ENCODE results near the gene CDH23.

CDH23 gene

DNA sequence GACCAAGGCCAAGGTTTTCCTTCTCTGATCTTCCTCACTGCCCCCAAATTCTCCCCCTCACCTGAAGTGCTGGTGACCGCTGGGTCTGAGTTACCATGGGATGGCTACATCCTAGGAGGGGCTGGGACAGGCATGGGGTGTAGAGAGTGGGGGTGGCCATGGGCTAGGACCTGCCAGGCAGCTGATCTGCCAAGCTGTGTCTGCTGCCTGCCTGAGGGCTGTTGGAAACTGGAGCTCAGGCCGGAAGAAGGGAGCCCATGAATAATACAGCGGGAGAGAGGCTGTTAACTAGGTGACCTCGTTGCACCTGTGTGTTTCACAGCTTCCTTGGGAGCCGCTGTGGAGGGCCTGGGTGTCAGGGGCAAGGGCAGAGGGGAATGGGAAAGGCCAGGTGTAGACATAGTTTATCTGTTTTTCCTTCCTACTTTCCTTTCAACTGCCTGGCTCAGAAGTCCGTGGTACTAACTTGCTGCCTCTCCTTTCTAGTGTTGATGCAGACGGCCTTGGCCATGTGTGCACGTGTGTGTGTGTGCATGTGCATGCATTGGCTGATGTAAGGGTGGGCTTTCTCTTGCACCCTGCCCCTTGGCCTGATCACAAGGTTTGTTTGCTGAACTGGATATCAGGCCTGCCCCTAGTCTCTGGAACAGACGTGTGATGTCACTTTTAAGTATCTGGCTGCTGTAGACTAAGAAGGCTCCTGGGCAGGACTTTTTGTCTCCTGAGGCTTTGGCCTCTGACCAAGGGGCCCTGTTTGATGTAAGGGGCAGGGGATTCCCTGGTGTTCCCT, 11.9 kb downstream of the CDH23 start:
- Mint-ChIP-seq H3K27me3 (ENCODE audit: low read depth) (peaks cover 9% of the 10 kb centered on the region), H3K4me1 (ENCODE audit: low read depth) (no peaks in the 10 kb centered on the region), H3K36me3 (ENCODE audit: low read depth) (no peaks in the 10 kb centered on the region), H3K27ac (no peak overlapping the region), H3K9me3 (peaks cover 19% of the 10 kb centered on the region), H3K4me3 (no peak overlapping the region)

DNA sequence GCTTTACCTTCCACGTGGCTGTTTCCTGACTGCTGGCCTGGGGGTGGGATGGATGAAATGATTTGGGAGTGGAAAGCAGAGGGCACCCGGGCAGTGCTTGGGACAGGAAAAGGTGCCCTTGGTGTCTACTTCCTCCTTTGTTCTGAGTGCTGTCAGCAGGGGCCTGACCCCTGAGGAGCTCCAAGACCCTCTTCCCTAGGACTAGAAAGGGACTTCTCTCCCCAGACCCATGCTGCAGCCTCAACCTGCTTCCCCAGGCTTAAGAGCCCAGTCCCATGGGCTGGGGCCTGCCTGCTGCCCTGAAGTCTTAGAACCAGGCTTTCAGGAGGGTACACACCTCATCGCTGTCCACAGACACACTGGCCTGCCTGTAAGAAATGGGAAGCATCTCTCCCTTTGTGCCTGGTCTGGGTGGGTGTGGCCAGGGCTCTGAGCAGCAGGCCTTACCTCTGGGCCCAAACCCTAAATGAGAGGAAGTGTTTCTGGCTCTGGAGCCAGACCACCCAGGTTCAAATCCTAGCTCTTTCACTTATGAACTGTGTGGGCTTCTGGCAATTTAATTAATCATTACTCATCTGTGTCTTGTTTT, 12.9 kb downstream of the CDH23 start:
- Mint-ChIP-seq H3K9me3 (peaks cover 19% of the 10 kb centered on the region), H3K36me3 (ENCODE audit: low read depth) (no peaks in the 10 kb centered on the region), H3K4me3 (no peak overlapping the region), H3K4me1 (ENCODE audit: low read depth) (no peaks in the 10 kb centered on the region), H3K27me3 (ENCODE audit: low read depth) (peaks cover 16% of the 10 kb centered on the region), H3K27ac (no peak overlapping the region)

DNA sequence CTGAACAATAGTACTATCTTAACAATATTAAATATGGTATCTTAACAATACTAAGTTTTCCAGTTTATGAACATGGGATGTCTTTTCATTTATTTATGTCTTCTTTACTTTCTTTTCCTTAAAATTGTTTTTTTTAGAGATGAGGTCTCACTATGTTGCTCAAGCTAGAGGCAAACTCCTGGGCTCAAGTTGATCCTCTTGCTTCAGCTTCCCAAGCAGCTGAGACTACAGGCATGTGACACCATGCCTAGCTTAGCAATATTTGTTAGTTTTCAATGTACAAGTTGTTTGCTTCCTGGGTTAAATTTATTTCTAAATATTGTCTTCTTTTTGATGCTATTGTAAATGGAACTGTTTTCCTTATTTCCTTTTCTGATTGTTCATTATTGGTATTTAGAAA, 16.9 kb downstream of the CDH23 start:
- Mint-ChIP-seq H3K36me3 (ENCODE audit: low read depth) (no peaks in the 10 kb centered on the region), H3K4me1 (ENCODE audit: low read depth) (no peaks in the 10 kb centered on the region), H3K9me3 (peaks cover 19% of the 10 kb centered on the region), H3K4me3 (no peak overlapping the region), H3K27ac (no peak overlapping the region), H3K27me3 (ENCODE audit: low read depth) (peaks cover 26% of the 10 kb centered on the region)

DNA sequence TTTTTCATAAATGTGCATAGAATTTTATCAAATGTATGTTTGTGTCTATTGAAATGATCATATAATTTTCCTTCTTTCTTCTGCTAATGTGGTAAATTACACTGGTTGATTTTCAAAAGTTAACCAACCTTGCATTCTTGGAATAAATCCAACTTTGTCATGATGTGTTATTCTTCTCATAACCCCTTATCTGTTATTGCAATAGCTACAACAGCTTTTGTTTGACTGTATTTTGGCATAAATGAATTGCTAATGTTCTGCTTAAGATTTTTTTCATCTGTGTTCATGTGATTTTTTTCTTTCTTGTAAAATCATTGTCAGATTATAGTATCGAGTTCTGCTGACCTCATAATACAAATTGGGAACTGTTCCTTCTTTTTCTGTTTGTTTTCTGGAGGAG, 17.6 kb downstream of the CDH23 start:
- Mint-ChIP-seq H3K4me3 (no peak overlapping the region), H3K27me3 (ENCODE audit: low read depth) (peaks cover 26% of the 10 kb centered on the region), H3K4me1 (ENCODE audit: low read depth) (no peaks in the 10 kb centered on the region), H3K27ac (no peak overlapping the region), H3K9me3 (peaks cover 19% of the 10 kb centered on the region), H3K36me3 (ENCODE audit: low read depth) (no peaks in the 10 kb centered on the region)

DNA sequence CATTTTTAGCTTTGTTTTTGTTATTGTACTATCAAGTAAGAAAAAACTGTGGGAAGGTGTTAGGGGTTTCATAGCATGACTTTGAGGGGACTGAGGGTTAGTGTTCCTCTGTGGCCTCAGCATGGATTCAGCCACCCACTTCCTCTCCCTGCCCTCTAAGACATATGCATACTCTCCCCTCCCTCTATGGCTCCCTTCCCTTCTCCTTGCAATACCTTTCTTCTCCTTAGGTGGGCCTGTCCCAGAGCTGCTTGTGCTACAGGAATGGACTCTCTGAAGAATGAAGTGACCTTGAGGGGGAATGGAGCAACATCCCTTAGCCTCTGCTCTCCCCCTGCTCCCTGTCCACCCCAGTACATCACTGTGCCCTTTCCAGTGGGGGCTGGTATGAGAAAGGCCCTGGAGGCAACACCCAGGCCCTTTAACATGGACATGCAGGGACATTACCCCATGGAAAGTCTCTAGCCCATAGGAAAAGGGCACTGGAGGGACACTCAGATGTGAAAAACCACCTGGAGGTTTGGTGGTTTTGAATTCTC, 22.4 kb downstream of the CDH23 start:
- no peaks in the 10 kb centered on the region for H3K36me3 Mint-ChIP-seq (ENCODE audit: low read depth)
- H3K4me3 Mint-ChIP-seq: no peak overlapping the region
- H3K9me3 Mint-ChIP-seq: no peaks in the 10 kb centered on the region
- H3K4me1 Mint-ChIP-seq (ENCODE audit: low read depth): no peaks in the 10 kb centered on the region
- peaks cover 16% of the 10 kb centered on the region for H3K27me3 Mint-ChIP-seq (ENCODE audit: low read depth)
- H3K27ac Mint-ChIP-seq: no peak overlapping the region

DNA sequence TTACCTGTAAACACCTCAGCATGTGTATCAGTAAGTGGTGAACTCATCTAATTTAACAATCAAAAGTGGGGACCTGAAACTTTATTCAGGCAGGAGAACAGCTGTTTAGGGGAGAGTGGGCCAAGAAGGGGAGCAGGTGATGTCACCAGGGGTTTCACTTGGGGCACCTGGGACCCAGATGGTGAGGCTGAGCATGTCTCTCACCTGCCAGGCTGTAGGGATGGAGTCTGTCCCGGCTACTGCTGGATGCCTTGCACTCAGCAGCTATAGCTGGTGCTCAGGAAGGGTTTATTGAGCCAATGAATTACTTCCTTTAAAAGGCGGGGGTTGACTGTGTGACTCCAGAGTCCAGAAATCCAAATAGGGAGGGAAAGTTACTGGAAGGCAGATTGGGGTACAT, 23.0 kb downstream of the CDH23 start:
- H3K4me1 Mint-ChIP-seq (ENCODE audit: low read depth): no peaks in the 10 kb centered on the region
- no peak overlapping the region for H3K4me3 Mint-ChIP-seq
- no peak overlapping the region for H3K27ac Mint-ChIP-seq
- no peaks in the 10 kb centered on the region for H3K9me3 Mint-ChIP-seq
- H3K36me3 Mint-ChIP-seq (ENCODE audit: low read depth): no peaks in the 10 kb centered on the region
- peaks cover 10% of the 10 kb centered on the region for H3K27me3 Mint-ChIP-seq (ENCODE audit: low read depth)

DNA sequence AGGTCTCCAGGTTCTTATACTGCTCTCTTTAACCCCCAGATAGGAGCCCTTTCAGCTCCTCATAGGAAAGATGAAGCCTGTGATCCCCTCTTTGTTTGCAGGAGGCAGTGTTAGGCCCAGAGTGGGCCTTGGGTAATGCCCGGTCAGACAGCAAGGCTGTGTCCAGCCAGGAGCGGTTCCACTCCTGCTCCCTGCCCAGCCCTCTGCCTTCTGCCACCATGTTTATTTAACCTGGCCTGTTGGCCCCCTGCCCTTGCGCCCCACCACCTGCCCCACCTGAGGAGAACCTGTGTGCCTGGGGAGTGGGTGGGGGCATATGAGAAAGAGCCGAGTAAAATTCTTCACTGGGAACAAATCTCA, 24.3 kb downstream of the CDH23 start:
- no peaks in the 10 kb centered on the region for H3K9me3 Mint-ChIP-seq
- no peak overlapping the region for H3K27ac Mint-ChIP-seq
- H3K27me3 Mint-ChIP-seq (ENCODE audit: low read depth): peaks cover 6% of the 10 kb centered on the region
- H3K36me3 Mint-ChIP-seq (ENCODE audit: low read depth): no peaks in the 10 kb centered on the region
- no peaks in the 10 kb centered on the region for H3K4me1 Mint-ChIP-seq (ENCODE audit: low read depth)
- H3K4me3 Mint-ChIP-seq: no peak overlapping the region

DNA sequence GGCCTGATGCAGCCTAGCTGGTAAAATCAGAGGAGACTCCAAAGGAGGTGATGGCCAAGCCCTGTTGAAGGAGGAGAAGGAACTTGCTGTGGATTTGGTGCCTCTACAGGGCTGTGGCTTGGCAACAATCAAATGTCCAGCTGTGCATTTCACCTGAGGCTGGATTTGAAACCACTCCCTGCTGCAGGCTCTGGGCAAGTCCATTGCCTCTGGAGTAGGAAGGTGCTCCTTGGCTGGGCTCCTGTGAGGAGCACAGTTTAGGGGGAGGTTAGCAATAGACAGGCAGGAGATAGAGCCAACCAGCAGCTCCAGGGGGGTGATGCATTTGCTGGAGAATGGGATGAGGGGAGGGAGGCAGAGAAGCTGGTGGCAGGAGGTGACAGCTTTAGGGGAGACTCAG, 26.5 kb downstream of the CDH23 start:
- Mint-ChIP-seq H3K27ac (no peak overlapping the region), H3K4me1 (ENCODE audit: low read depth) (no peaks in the 10 kb centered on the region), H3K36me3 (ENCODE audit: low read depth) (no peaks in the 10 kb centered on the region), H3K9me3 (no peaks in the 10 kb centered on the region), H3K4me3 (no peak overlapping the region), H3K27me3 (ENCODE audit: low read depth) (no peaks in the 10 kb centered on the region)

DNA sequence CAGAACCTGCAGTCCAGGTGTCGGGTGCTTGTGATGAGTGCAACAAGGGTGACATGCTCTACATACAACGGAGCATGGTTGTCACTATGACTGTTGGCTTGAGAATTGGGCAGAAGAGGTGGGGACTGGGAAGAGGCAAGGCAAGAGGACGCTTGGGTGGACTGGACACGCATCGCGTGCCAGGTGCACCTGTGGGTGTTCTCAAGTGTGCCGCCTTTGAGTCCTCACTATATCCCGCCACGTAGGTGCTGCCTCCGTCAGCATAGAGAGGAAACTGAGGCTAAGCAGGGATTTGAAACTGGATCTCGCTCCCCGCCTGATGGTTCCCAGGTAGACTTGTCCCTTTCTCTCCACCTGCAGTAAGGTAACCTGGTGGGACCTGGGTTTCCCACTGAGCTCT, 27.2 kb downstream of the CDH23 start:
- no peaks in the 10 kb centered on the region for H3K4me1 Mint-ChIP-seq (ENCODE audit: low read depth)
- H3K27ac Mint-ChIP-seq: no peak overlapping the region
- no peaks in the 10 kb centered on the region for H3K27me3 Mint-ChIP-seq (ENCODE audit: low read depth)
- no peak overlapping the region for H3K4me3 Mint-ChIP-seq
- no peaks in the 10 kb centered on the region for H3K9me3 Mint-ChIP-seq
- no peaks in the 10 kb centered on the region for H3K36me3 Mint-ChIP-seq (ENCODE audit: low read depth)

DNA sequence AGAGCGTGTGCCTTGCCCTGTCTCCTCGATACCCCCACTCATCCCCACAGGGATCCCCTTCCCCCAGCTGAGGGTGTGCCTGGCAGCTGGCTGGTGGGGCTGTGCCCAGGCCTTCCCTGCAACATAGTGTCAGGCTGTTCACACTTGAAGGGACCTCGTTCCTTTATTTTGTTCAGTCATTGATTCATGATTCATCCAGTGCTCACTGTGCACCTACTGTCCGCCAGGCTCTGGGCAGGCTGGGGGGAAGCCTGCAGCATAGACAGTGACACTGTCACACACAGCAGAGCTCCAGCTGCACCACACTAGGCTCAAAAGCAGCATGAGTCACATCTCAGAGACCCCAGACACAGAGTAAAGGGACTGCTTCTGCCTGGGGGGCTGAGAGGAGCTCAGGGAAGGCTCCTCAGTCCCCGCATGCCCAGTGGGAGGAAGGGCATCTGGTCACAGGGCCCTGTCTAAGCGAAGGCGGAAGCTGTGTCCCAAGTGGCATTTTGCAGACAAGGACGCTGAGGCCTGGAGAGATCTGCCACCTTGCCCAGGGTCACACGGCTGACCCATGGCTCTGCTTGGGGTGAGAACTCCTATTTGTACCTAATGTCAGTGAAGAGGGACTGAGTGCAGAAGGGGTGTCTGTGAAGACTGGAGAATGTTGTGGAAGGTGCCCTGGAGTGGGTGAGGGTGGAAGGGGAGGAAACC, 27.9 kb downstream of the CDH23 start:
- Mint-ChIP-seq H3K27me3 (ENCODE audit: low read depth) (peaks cover under 1% of the 10 kb centered on the region), H3K4me3 (no peak overlapping the region), H3K27ac (no peak overlapping the region), H3K36me3 (ENCODE audit: low read depth) (no peaks in the 10 kb centered on the region), H3K4me1 (ENCODE audit: low read depth) (no peaks in the 10 kb centered on the region), H3K9me3 (no peaks in the 10 kb centered on the region)

DNA sequence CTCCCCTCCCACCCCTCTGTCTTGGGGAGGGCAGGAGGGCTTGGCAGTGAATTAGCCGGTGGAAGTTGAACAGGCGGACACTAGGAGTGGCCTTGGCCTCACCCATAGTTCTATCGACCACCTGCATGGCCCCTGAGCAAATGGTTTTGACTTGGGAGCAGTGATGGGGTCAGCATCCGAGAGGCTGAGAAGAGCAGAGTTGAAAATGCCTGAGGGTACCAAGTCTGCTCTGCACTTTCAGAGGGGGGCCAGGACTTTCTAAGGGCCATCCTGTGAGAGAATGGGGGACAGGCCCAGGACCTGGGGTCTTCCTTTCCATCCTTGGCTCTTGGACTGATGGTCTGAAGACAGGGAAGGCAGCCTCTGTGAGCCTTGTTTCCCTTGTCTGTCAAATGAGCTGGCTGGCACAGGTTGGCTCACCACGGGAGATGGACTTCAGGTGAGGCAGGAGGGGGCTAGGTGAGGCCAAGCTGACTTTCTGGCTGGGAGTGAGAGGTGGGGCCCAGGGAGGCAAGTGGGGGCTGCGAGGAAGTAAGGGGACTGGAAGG, 29.4 kb downstream of the CDH23 start:
- H3K4me3 Mint-ChIP-seq: no peak overlapping the region
- no peak overlapping the region for H3K27ac Mint-ChIP-seq
- peaks cover 3% of the 10 kb centered on the region for H3K27me3 Mint-ChIP-seq (ENCODE audit: low read depth)
- no peaks in the 10 kb centered on the region for H3K9me3 Mint-ChIP-seq
- no peaks in the 10 kb centered on the region for H3K36me3 Mint-ChIP-seq (ENCODE audit: low read depth)
- no peaks in the 10 kb centered on the region for H3K4me1 Mint-ChIP-seq (ENCODE audit: low read depth)

DNA sequence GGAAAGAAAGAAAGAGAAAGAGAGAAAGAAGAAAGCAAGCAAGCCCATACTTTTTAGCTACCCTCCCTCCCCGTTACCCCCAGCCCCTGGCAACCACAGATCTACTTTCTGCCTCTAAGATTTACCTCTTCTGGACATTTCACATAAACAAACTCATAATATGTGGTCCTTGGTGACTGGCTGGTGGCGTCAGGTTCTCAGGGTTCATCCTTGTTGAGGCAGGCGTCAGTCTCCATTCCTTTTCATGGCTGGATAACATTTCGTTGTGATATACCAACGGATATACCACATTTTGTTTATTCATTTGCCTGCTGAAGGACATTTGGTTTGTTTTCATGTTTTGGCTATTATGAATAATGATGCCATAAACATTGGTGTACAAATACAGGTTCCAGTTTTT, 30.5 kb downstream of the CDH23 start:
- H3K4me3 Mint-ChIP-seq: no peak overlapping the region
- H3K36me3 Mint-ChIP-seq (ENCODE audit: low read depth): no peaks in the 10 kb centered on the region
- no peaks in the 10 kb centered on the region for H3K9me3 Mint-ChIP-seq
- H3K27ac Mint-ChIP-seq: no peak overlapping the region
- H3K27me3 Mint-ChIP-seq (ENCODE audit: low read depth): peaks cover 3% of the 10 kb centered on the region
- H3K4me1 Mint-ChIP-seq (ENCODE audit: low read depth): no peaks in the 10 kb centered on the region

DNA sequence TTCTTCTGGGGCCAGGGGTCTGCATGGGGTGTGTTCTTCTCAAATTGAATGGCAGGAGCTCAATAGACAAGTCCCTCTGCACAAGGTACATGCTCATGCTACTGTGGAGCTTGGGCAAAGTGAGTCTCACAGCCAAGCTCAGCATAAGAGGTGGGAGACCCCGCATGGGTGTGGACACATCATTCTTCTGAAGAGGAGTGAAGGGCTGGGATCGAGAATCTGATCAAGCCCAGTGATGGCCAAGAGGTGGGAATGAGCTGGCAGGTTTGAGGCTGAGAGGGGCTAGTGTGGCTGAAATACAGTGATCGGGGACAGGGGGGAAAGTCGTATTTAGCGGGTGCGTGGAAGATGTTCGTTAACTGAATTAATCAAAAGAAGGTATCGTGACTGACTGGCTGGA, 32.6 kb downstream of the CDH23 start:
- no peaks in the 10 kb centered on the region for H3K36me3 Mint-ChIP-seq (ENCODE audit: low read depth)
- no peak overlapping the region for H3K27ac Mint-ChIP-seq
- H3K27me3 Mint-ChIP-seq (ENCODE audit: low read depth): peaks cover 3% of the 10 kb centered on the region
- H3K9me3 Mint-ChIP-seq: no peaks in the 10 kb centered on the region
- no peak overlapping the region for H3K4me3 Mint-ChIP-seq
- no peaks in the 10 kb centered on the region for H3K4me1 Mint-ChIP-seq (ENCODE audit: low read depth)

DNA sequence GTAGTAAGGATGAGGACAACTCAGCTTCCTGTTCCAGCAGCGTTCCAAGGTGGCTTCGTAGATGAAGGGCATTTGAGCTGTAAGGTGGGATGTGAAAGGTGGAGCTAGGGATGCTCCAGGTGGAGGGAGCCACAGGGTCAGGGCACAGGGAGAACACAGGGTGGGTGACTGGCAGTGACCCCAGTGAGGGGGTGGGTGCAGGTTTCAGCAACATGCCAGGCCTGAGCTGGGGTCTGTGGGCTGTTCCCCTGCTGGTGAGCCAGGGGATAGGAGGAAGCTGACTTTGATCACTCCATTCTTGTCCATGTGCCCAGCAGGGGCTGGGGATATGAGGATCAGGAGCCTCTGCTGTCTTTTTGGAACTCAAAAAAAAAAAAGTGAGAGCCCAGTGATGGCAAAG, 33.2 kb downstream of the CDH23 start:
- no peaks in the 10 kb centered on the region for H3K4me1 Mint-ChIP-seq (ENCODE audit: low read depth)
- H3K27ac Mint-ChIP-seq: no peak overlapping the region
- no peaks in the 10 kb centered on the region for H3K9me3 Mint-ChIP-seq
- H3K36me3 Mint-ChIP-seq (ENCODE audit: low read depth): no peaks in the 10 kb centered on the region
- no peak overlapping the region for H3K4me3 Mint-ChIP-seq
- peaks cover 3% of the 10 kb centered on the region for H3K27me3 Mint-ChIP-seq (ENCODE audit: low read depth)

All from T-helper 1 cell treated with Interleukin-12 subunit alpha and Interleukin-12 subunit beta and Interleukin-4 antibody, amounts not matched to agents 30 μg/mL and 1 μg/mL, for 36 hours (primary cell).